Measurements from ENCODE around the gene CTBS. TPM values are rescaled to one million over a fixed set of nuclear protein-coding genes. Genes with fewer than 3 reads are reported as not detected.

CTBS gene
- total RNA-seq, 1 experiment from 2014 or later: 19.2 TPM

Other genes starting within 250 kb of the CTBS start
- not detected in 2 replicates for gene DNASE2B, start 176.0 kb downstream of the CTBS start, total RNA-seq (2014; rRNA removed; shearing (Covaris generic); ENCODE audit: low replicate concordance)
- gene RPF1, start 95.2 kb downstream of the CTBS start, total RNA-seq (2014; rRNA removed; shearing (Covaris generic); ENCODE audit: low replicate concordance): 60.9 and 70.8 TPM in 2 replicates
- gene SPATA1, start 68.1 kb downstream of the CTBS start, total RNA-seq (2014; rRNA removed; shearing (Covaris generic); ENCODE audit: low replicate concordance): 3.6 TPM in 1 of 2 replicates, not detected in the other
- gene GNG5, start 67.9 kb downstream of the CTBS start, total RNA-seq (2014; rRNA removed; shearing (Covaris generic); ENCODE audit: low replicate concordance): 16.1 and 79.1 TPM in 2 replicates
- 21.4 and 29.0 TPM in 2 replicates for gene SSX2IP, start 116.0 kb upstream of the CTBS start, total RNA-seq (2014; rRNA removed; shearing (Covaris generic); ENCODE audit: low replicate concordance)

Measured in Karpas-422 (cell line).